Measurements from ENCODE around the gene PTGS2. TPM values are rescaled to one million over a fixed set of nuclear protein-coding genes. Genes with fewer than 3 reads are reported as not detected.

PTGS2 gene
- total and polyA plus RNA-seq, 2 of the 8 experiments (the other 6 are each of a cell fraction or from before 2014, with no cell fraction given): 0.29 to 0.35 TPM

- TF ChIP-seq CHD7 (IDR thresholded peaks at IDR 0.05; ENCODE audit: insufficient replicate concordance, low read length) (no peak), CBX8 (IDR thresholded peaks at IDR 0.05; ENCODE audit: borderline replicate concordance, low read depth, low read length) (no peak), BCL11A (IDR thresholded peaks at IDR 0.05; ENCODE audit: low read depth in 2 of 2, low read length in 2 of 2) (no peak), CHD2 (IDR thresholded peaks at IDR 0.05; ENCODE audit: low read length) (no peak), RBBP5 (IDR thresholded peaks at IDR 0.05; ENCODE audit: borderline replicate concordance, low read depth, low read length) (no peak), HDAC6 (IDR thresholded peaks at IDR 0.05; ENCODE audit: low read depth, low read length) (no peak), EZH2 (IDR thresholded peaks at IDR 0.05; ENCODE audit: low read depth, low read length, severe bottlenecking) (no peak)
Observed at GRCh38 chr1:186634511-186634910, 45.7 kb downstream of the PTGS2 start (continued).
